ENCODE results near the gene AP5B1.

AP5B1 gene, protein sequence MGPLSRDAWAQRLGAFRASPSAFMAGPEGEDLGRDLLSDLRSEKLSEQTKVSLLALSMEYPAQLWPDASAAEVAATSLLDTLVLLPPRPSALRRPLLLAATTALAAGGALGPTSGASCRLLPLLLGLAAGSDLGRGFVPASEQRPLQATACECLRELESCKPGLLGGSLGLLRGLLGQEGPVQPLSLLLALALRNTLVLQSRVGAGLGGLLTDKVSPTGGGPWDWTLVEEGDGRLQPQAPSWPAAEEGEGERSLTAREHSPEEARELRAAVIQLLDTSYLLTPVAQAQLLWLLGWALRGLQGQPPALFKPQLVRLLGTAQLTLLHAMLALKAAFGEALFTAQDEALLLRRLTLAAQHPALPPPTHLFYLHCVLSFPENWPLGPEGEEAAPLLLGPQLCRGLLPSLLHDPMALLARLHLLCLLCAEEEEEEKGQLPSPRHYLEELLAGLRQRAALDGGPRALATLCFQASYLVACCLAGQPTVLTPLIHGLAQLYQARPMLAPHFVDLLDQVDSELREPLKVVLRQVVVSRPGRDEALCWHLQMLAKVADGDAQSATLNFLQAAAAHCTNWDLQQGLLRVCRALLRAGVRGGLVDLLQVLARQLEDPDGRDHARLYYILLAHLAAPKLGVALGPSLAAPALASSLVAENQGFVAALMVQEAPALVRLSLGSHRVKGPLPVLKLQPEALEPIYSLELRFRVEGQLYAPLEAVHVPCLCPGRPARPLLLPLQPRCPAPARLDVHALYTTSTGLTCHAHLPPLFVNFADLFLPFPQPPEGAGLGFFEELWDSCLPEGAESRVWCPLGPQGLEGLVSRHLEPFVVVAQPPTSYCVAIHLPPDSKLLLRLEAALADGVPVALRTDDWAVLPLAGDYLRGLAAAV

DNA sequence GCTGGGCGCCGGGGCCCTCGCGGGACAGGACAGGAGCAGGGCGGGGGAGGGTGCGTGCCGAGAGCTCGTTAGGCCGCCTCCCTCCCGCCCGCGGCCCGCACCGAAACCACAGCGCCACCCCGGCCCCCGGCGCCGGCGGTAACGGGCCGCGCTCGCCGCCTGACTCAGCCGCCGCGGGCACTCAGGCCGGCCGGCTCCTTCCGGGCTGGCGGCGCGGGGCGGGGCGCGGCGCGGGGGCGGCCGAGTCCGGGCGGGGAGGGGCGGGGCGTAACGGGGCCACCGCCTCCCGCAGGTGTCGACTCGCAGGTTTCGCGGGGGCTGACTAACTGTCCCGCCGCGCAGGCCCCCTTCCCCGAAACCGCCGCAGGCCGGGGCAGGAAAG, at the start of gene AP5B1:
Gene AP5B1, minus strand, starts transcription at position 207 of the 382 bp plus-strand sequence. CDS start 385 bp downstream, outside the sequence.
- DNase-seq (ENCODE audit: low read depth, low spot score) = no peak

DNA sequence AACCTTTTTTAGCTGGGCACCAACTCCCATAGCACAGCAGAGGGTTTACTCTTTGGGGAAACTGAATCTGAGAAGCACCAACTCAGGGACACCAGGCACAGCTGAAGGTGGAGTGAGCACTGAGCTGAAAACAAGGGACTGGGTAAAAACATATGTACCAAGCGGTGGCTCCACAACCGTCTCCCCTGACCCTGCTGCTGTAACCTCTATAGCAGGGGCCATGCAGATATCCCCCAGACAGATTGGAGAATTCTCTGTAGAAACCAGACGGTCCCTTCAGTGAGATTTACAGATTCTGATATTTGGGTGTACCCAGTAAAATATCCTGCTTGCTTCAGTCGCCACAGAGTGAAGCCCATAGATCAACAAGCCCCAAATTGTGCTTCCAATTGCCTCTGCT, 48.7 kb upstream of the AP5B1 start:
- DNase-seq (ENCODE audit: low read depth, low spot score) = no peak

DNA sequence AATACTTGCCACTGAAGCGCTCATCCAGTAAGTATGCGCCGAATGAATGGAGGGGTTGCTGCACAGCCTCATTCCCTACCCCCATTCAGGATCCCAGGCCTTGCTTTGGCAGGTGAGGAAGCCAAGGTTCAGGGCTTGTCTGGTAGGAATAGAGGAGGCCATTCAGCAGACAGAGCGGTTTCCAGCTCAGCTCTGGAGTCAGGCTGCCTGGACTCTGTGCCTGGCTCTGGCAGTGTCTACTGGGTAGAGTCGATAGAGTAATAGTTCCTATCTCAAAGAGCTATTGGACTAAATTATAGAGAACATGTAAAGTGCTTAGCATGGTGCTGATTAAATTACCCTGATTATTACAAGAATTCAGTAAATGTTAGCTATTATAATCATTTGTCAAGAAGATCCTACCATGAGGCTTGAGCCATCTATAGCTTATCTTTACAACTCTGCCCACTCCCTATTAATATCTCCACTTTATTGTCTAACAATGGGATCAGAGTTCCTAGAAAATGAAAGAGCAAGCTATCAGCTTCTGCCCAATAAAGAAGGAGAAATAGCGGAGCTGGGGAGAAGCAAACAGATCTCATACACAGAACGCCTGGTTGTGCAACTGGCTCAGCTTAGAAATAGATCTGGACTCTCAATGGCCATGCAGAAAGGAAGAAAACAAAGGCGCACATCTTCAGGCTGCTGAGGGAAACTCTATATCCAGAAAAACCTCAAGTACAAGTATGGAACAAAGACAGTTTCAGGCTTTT, 46.4 kb upstream of the AP5B1 start:
- no peak for DNase-seq (ENCODE audit: low read depth, low spot score)

DNA sequence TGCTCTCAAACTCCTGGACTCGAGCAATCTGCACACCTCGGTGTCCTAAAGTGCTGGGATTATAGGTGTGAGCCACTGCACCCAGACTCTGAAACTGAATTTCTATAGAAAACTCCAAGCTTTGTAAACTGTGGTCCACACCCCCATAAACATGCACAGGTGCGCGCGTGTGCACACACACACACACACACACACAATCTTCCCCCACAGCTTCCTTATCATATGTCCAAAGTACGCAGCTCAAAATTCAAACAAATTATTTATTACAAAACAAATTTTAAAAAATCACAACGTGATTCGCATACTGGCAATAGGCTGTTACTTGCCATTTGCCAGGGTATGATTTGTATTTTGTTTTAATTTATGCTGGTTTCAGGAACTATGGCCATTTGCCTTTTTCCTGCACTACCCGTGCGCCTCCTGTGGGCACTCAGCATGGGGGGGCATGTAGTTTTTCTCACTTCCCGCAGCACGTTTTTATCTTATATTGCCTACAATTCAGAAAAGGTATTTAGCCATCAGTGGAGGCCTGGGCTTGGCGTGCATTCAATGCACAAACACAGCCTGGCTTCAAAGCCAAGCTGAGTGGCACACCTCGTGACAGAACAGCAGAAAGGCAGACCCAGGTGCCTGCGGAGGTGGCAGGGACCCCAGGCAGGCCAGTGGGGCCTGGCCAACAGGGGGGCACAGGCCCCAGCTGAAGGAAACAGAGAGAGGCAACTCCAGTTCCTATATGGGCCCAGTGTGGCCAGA, 42.2 kb upstream of the AP5B1 start:
- DNase-seq (ENCODE audit: low read depth, low spot score) = no peak

DNA sequence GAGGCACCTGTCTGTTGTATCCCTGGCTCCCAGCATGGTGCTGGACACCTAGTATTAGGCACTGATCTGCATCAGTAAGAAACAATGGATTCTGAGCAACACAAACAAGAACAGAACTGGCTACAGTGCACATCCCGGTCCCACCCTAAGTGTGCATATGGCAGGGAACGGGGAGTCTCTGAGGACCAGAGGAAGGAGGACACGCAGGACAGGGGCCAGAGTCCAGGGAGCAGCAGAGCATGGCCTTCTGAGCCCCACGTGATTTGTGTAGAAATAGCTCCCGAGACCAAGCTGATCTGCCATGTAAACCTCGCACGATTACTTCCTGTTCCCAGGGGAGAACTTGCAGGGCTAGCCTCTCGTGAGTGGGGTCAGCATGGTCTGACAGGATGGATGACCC, 40.3 kb upstream of the AP5B1 start:
- DNase-seq (ENCODE audit: low read depth, low spot score) = no peak

DNA sequence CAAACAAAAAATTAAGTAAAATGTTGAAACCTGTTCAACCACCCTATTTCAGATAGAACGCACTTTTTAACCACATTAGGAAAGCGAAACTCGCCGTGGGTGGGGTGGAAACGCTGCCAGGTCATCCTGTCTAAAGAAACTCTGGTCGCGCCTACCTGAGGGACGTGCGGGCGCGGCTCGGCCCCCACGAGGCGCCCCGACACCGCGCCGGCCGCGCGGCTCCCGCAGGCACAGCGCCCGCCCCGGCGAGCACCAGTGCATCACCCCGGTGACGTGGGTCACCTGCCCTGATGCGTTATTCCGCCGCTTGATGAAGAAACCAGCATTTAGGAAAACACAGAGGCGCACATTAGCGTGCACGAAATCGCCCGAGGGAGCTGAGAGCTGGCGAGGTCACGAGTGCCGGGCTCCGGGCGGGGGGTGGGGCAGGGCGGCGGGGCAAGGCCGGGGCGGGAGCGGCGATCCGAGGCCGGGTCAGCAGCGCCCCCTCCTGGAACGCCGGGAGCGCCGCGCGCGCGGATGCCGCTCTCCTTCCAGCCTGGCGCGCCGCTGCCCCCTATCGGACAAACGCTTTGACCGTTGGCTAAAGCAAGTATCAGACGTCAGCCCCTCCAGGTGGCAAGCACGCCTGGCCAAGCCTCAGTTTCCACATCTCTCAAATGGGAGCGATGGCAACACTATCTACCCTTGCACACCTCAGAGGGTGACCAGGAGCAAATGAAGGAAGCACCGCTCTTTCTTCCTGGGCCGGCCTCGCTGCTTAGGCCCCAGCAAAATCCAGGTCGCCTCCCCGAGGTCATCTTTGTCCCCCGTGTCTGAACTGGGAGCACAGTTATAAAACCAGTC, 37.3 kb upstream of the AP5B1 start:
- peak; percentile 48 for DNase-seq (ENCODE audit: low read depth, low spot score)

DNA sequence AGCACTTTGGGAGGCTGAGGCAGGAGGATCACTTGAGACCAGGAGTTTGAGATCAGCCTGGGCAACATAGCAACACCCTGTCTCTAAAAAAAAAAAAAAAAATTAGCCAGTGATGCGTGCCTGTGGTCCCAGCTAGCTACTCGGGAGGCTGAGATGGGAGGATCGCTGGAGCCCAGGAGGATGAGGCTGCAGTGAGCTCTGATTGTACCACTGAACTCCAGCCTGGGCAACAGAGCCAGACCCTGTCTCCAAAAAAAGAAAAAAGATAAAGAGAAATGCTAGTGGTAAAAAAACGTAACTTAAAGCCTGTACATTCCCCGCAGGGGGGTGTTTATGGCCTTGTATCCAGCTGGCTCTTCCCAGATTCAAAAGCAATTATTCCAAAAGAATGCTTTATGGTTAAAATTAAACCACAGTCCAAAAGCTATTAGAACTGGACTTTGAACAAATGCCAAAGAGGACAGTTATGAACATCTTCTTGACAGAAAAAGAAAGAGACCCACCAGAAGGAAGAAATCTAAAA, 36.6 kb upstream of the AP5B1 start:
- no peak for DNase-seq (ENCODE audit: low read depth, low spot score)

DNA sequence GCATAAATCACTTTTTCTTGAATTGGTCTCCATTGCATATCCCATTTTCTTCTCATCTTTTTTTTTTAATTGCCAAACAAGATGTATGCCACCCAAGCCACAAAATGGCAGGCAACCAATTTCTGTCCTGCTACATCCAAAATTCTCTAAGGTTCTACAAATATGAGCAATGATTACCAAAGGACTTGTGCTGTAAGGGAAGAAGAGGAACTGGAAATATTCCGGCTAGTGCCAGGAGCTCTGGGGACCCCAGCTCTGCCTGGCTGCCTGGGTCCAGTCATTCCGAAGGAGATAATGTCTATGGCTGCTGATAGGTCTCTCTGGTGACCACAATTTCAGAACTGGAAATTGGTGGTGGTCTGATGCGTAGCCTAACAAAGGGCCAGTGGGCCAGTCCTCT, 35.9 kb upstream of the AP5B1 start:
- DNase-seq (ENCODE audit: low read depth, low spot score) = no peak

DNA sequence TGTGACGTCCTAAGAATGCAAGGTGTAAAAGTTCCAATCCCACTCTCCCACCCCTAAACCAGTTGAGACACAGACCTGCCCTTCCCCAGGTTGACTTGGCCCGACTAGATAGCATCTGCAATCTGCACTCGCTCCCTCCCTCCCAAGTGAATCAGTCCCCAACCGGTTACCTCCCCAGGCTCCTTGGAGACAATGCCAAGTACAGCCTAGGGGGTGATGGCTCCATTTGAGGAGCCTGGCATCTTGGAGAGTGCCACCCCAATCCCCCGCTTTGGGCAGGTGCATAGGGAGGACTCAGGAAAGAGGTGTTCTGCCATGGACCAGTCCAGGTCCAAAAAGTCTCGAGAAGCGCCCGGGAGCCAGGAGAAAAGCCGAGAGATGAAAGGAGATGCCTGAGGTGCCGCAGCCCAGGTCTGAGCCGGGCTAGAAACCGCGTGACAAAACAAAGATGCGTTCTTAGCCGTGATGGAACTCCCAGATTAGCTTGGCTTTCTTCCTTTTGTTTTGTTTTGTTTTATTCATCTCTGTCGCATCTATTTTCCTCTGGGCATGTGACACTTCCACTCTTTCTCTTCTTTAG, 34.3 kb upstream of the AP5B1 start:
- DNase-seq (ENCODE audit: low read depth, low spot score) = no peak

DNA sequence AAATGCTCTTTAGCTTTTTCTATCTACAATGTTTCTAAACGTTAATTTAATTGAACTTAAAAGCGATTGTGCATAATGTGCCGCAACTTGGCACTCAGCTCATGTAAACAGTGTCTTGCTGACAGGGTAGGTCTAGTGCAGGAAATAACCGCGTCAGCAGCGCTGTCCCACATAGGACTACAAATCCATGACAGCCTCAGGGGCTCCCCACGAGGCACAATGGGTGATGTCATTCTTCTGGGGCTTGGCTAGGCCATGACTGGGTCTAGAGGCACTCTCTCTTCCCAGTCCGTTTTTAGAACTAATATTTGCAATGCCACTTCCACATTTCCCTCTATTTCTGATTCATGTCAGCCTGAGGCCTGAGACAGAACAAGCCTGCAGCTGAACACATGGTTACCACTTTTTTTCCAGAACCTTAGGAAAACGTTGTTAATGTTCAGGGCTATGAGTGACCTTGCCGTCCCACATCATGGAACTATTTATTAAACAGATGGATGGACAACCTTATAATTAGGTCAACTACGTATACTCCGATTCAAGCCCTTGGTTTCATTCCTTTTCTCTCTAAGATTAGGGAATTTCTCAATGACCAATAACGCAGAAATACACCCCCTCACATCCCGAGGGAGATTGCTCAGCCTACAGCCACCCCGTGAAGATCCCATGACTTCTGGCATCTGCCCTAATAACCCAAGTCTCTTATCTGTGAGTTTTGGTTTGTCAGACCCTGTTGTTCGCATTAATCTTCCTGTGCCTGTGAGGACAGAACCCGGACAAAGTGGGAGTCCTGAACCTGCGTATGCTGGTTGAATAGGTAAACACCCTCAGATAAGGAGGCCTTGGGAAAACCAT, 33.6 kb upstream of the AP5B1 start:
- no peak for DNase-seq (ENCODE audit: low read depth, low spot score)

DNA sequence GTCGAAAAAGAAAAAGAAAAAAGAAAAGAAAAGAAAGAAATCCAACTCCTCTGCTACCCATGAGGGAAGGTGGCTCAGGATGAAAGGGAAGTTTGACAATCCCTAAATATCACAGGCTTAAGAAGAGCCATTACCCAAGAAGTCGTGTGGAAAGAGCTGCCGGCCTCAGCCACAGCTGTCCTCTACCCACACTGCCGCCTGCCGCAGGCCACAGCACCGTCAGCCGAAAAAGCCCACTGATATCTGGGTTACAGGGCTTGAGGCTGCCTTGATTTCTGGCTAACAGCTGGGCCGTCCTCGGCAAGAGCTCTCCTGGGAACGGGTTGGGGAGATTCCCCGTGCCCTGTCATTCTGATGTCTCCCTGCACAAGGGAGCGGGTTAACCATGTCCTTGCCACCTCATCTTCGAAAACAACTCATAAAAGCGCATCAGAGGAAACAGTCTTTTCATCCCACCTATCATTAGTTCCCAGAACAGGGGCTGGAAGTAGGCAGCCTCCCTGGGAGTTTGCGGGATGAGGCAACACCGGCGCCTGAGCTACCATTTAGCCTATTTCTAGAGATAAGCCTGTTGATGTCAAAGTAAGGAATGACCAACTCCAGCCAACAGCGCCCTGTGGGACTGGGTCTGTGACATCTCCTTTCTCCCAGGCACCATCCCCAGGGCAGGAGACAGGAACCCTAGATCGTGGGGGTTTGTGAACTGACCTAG, 31.1 kb upstream of the AP5B1 start:
- DNase-seq (ENCODE audit: low read depth, low spot score) = no peak

DNA sequence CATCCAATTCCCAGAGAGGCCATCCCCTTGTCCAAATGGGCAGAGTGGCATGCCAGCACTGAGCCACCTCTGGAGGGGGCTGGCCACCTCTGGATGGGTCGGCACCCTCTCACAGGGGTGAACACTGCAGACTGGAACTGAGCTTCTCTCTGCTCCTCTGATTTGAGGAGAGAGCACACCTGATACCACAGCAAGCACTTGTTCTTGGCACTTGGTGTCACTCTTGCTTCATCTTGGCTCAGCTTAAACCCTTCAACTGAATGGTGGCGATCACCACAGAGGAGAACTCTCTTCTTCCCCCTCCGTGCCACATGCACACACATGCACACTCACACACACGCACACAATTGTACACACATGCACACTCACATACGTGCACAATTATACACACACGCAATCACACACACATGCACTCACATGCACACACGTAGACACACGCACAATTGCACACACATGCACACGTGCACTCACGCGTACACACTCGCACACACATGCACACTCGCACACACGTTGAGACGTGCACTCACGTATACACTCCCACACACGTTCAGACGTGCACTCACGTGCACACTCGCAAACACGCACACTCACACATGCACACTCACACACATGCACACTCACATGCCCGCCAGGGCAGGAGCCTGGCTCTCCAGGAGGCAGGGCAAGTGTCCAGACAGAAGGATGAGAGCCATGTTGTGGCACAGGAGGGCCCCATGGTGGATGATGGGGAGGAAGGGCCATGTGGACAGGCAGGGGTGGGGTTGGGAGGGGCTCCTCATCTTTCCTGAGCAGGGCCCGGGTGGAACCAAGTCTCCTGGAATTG, 29.5 kb upstream of the AP5B1 start:
- no peak for DNase-seq (ENCODE audit: low read depth, low spot score)

DNA sequence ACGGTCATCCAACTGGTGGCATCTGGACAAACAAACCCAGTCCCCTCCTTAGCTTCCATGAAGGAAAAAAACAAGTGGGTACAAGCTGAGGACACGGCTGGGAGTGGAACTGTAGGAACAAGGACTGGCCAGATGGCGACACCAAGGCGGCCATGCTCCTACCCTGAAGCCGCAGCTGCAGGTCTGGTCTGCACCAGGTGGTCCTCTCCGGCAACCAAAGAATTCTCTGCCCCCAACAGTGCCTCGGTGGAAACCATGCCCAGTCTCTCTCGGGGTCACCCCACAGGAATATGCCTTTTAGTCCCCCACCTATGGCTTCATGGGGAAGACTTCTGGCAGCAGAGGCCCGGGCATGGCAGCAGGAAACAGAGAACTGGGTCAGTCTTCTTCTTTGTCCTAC, 28.7 kb upstream of the AP5B1 start:
- no peak for DNase-seq (ENCODE audit: low read depth, low spot score)

DNA sequence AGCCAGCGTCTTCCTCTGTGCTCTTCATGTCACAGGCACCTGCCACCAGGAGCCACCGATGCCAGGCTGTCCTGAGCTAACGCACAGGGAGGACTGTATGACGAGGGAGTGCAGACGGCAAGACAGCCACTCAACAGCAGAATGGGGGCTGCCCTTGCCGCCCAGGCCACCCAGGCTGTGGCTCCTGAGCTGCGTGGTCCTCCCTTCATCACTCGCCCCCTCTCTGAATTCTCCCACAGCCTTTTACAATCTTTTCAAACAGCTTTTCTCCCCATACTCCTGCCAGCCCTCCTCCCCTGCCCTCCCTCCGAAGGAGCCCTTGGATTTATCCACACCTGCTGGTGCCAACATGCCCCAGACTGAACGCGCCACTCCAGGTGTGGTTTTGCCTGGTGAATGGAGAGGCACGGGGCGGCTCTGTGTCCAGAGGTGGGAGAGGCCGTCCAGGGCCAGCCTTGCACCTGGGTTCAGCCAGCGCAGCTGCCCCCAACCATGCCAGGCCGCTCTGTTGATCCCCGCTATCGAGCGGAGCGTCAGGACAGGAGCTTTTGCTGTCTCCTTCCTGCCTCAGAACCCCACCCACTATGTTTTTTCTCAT, 28.1 kb upstream of the AP5B1 start:
- DNase-seq (ENCODE audit: low read depth, low spot score) = no peak

DNA sequence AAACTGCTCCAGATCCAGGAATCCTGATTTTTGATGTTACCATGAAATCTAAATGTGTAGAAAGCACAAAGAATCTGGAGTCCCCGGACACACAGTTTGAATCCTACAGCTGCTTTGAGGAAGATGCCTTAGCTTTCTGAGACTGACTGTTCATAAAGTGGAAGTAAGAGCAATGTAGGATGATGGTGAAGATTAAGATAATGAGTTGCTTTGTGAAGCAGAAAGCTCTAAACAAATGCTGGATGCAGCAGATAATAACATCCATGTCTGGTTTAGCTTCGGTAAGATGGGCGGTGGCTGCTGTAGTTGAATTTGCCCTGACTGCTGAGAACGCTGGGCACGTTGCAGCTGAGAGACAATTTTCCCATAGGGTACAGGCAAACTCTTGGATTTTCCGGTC, 26.2 kb upstream of the AP5B1 start:
- DNase-seq (ENCODE audit: low read depth, low spot score) = no peak

DNA sequence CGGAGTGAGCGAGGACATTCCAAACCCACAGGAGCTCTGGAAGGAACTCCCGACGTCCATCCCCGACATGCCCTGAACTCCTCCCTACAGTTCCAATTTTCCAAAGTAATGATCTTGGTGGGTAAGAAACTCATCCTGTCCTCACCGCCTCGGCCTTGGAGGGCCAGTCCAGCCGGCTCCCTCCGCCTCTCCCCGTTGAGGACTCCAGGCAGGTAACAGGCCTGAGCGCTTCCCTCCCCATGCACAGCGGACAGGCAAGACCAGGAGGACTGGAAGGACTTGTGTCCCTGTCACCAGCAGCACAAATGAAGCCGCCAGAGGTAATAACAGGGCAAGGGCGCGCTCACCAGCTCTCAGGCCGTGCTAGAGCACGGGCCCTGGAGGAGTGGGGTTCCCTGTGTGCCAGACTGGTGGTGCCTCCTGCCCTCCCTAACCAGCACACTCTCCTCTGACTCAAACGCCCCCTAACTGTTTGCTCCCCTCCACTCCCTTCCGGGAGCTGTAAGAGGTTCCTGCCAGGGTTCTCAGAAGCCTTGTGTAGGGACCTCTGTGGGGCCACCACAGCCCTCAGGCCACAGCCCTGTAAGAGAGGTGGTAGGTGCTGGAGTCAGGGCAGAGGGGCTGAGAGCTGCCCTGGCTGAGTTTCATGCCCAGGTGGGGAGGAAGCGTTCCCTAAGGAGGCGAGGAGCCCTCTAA, 23.2 kb upstream of the AP5B1 start:
- no peak for DNase-seq (ENCODE audit: low read depth, low spot score)

All from brain pericyte (primary cell).